Hepatocyte (in vitro differentiated cells): ENCODE measurements around the gene KCNQ2. TPM values are rescaled to one million over a fixed set of nuclear protein-coding genes. Genes with fewer than 3 reads are reported as not detected.

ENCODE experiments used
- DNase-seq: peaks from one replicate; pipeline ENCODE4 v3.0.0-alpha.2; 2016; ENCODE audit warnings: low spot score
- H2AFZ ChIP-seq: fragments of 200-600 bp; sonication (generic); 2 replicates; pipeline ENCODE4 v1.6.0; 2016; ENCODE audit warnings: antibody characterized with exemption, mild to moderate bottlenecking
- H3K27ac ChIP-seq: fragments of 200-600 bp; sonication (generic); 2 replicates; pipeline ENCODE4 v1.5.1; 2016; ENCODE audit warnings: mild to moderate bottlenecking
- H3K27me3 ChIP-seq: fragments of 200-600 bp; sonication (generic); 2 replicates; pipeline ENCODE4 v1.6.1; 2016
- H3K36me3 ChIP-seq: fragments of 200-600 bp; sonication (generic); replicated peaks from 2 replicates; pipeline ENCODE4 v1.5.1; 2016; ENCODE audit warnings: low read depth; ENCODE audit not compliant: insufficient read depth
- H3K4me1 ChIP-seq: fragments of 200-600 bp; sonication (generic); 2 replicates; pipeline ENCODE4 v1.5.1; 2016; ENCODE audit warnings: mild to moderate bottlenecking, moderate library complexity; ENCODE audit not compliant: insufficient read depth
- H3K4me2 ChIP-seq: fragments of 200-600 bp; sonication (generic); 2 replicates; pipeline ENCODE4 v1.6.0; 2016
- H3K4me3 ChIP-seq: fragments of 200-600 bp; sonication (generic); 2 replicates; pipeline ENCODE4 v1.5.1; 2016; ENCODE audit warnings: mild to moderate bottlenecking
- H3K79me2 ChIP-seq: fragments of 200-600 bp; sonication (generic); 2 replicates; pipeline ENCODE4 v1.6.0; 2017; ENCODE audit warnings: mild to moderate bottlenecking
- H3K9me2 ChIP-seq: fragments of 200-600 bp; sonication (generic); replicated peaks from 2 replicates; pipeline ENCODE4 v1.6.0; 2017; ENCODE audit warnings: mild to moderate bottlenecking; ENCODE audit not compliant: insufficient read depth
- H3K9me3 ChIP-seq: fragments of 200-600 bp; sonication (generic); 2 replicates; pipeline ENCODE4 v1.5.1; 2016; ENCODE audit warnings: low read depth, mild to moderate bottlenecking
- H4K20me1 ChIP-seq: fragments of 200-600 bp; sonication (generic); 2 replicates; pipeline ENCODE4 v1.6.0; 2016; ENCODE audit warnings: mild to moderate bottlenecking; ENCODE audit not compliant: insufficient read depth, poor library complexity, severe bottlenecking
- EZH2 ChIP-seq: fragments of 200-600 bp; sonication (generic); IDR thresholded peaks from 2 replicates; pipeline ENCODE4 v1.6.1; 2016; ENCODE audit warnings: antibody characterized with exemption, mild to moderate bottlenecking, borderline replicate concordance
- EZH2phosphoT487 ChIP-seq: fragments of 200-600 bp; sonication (generic); IDR thresholded peaks from one replicate; pipeline ENCODE4 v1.6.1; 2018; ENCODE audit warnings: antibody characterized with exemption, mild to moderate bottlenecking, low read depth, moderate library complexity; ENCODE audit not compliant: unreplicated experiment, severe bottlenecking
- WGBS: methylation state at CpG from one replicate; pipeline ENCODE4 v1.1.6; 2016; ENCODE audit warnings: low lambda C conversion rate; ENCODE audit errors: missing lambda C conversion rate; 5-methylcytosine and 5-hydroxymethylcytosine counted together
- polyA plus RNA-seq: library from polyadenylated mRNA; unstranded; fragments of >200 nt; fragmentation: Nextera tagmentation; extraction: Ambion mirVana; gene quantifications from 2 replicates; pipeline ENCODE4 v1.2.1, GENCODE V29; 2016
- total RNA-seq: library from RNA; depleted of rRNA; stranded (reverse); fragments of >200 nt; gene quantifications from 2 replicates; pipeline ENCODE4 v1.2.3, GENCODE V29; 2014
- TF ChIP-seq, protein P1 (sequence below): fragments of 200-600 bp; sonication (generic); IDR thresholded peaks from 2 replicates; pipeline ENCODE4 v1.5.1; 2016; ENCODE audit warnings: antibody characterized with exemption, mild to moderate bottlenecking; ENCODE audit not compliant: poor library complexity

Gene KCNQ2
- total and polyA plus RNA-seq, 2 experiments from 2014 or later, result 3.5 to 5.4 TPM

DNA sequence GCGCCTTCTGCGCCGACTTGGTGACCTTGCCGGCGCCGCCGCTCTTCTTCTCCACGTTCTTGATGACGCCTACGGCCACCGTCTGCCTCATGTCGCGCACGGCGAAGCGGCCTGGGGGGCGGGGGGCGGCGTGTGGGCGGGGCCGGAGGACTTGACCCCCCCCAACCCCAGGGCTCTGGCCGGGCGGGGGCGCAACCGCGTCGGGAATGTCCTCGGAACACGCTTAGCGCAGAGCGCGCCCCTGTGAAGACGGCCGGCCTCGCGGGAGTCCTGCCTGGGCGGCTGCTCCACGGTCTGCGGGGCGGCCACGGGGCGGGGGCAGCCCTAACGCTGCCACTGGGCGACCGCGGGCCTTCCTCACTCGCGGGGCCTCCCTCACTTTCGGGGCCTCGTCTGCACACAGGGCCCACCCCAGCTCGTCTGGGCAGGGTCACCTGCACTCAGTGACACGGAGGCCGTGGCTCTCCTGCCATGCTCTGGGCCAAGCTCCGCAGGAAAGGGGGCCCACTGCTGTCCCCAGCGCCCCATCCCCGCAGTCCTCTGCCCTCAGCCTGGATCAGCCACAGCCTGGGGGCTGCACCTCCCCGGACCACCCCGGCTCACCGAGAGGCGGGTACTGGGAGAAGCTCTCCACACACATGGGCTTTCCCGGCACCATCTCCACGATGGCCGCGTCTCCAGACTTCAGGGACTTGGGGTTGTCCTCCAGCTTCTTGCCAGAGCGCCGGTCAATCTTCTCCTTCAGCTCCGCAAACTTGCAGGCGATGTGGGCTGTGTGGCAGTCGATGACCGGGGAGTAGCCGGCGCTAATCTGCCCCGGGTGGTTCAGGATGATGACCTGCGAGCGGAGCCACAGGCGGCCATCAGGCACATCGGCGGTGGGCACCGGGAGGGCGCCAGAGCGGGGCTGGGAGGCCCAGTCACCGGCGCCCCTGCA lies 16.1 kb upstream of the KCNQ2 start:
- Histone ChIP-seq H3K36me3 (no peaks in the 10 kb centered on the region), H3K9me3 (no peaks in the 10 kb centered on the region), H3K27ac (no peak overlapping the region), H3K9me2 (no peaks in the 10 kb centered on the region), H3K27me3 (peaks cover 20% of the 10 kb centered on the region), H4K20me1 (no peaks in the 10 kb centered on the region), H3K4me3 (no peak overlapping the region), H3K4me1 (no peaks in the 10 kb centered on the region), H3K4me2 (peak overlapping the region; percentile 73), H2AFZ (no peak overlapping the region), H3K79me2 (no peaks in the 10 kb centered on the region)
- TF ChIP-seq EZH2phosphoT487 (no peak), EZH2 (no peak)
- TF ChIP-seq, protein P1, sequence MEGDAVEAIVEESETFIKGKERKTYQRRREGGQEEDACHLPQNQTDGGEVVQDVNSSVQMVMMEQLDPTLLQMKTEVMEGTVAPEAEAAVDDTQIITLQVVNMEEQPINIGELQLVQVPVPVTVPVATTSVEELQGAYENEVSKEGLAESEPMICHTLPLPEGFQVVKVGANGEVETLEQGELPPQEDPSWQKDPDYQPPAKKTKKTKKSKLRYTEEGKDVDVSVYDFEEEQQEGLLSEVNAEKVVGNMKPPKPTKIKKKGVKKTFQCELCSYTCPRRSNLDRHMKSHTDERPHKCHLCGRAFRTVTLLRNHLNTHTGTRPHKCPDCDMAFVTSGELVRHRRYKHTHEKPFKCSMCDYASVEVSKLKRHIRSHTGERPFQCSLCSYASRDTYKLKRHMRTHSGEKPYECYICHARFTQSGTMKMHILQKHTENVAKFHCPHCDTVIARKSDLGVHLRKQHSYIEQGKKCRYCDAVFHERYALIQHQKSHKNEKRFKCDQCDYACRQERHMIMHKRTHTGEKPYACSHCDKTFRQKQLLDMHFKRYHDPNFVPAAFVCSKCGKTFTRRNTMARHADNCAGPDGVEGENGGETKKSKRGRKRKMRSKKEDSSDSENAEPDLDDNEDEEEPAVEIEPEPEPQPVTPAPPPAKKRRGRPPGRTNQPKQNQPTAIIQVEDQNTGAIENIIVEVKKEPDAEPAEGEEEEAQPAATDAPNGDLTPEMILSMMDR, result no peak
- WGBS, result 37% methylated on average over 56 of the region's 83 CpGs
- no peak for DNase-seq

DNA sequence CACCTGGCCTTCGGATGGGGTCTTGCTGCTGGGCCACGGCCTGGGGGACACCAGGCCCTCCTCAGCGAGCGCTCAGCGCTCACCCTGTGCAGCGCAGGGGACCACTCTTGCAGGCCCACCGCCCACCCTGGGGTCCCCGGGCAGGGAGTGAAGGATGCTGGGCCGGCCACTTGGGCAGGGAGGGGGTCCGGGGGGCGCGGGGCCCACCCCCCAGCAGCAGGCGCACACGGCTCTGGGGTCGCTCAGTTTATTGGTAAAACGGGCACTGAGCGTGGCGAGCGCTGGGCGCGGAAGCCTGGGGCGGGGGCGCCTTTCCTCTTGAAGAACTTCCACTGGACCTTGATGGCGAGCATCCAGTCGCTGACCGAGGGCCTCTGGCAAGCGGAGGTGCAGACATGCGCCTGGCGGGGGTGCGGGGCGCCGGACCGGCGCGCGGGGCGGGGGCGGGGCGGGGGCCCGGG lies 15.4 kb upstream of the KCNQ2 start:
- Histone ChIP-seq H3K36me3 (no peaks in the 10 kb centered on the region), H3K9me3 (no peaks in the 10 kb centered on the region), H2AFZ (no peak overlapping the region), H3K9me2 (no peaks in the 10 kb centered on the region), H4K20me1 (no peaks in the 10 kb centered on the region), H3K4me3 (no peak overlapping the region), H3K4me2 (no peak overlapping the region), H3K4me1 (no peaks in the 10 kb centered on the region), H3K79me2 (no peaks in the 10 kb centered on the region), H3K27me3 (peaks cover 20% of the 10 kb centered on the region), H3K27ac (no peak overlapping the region)
- no peak for DNase-seq
- TF ChIP-seq, protein P1, result no peak
- TF ChIP-seq EZH2phosphoT487 (no peak), EZH2 (no peak)
- 56% methylated on average over 10 of the region's 40 CpGs for WGBS

DNA sequence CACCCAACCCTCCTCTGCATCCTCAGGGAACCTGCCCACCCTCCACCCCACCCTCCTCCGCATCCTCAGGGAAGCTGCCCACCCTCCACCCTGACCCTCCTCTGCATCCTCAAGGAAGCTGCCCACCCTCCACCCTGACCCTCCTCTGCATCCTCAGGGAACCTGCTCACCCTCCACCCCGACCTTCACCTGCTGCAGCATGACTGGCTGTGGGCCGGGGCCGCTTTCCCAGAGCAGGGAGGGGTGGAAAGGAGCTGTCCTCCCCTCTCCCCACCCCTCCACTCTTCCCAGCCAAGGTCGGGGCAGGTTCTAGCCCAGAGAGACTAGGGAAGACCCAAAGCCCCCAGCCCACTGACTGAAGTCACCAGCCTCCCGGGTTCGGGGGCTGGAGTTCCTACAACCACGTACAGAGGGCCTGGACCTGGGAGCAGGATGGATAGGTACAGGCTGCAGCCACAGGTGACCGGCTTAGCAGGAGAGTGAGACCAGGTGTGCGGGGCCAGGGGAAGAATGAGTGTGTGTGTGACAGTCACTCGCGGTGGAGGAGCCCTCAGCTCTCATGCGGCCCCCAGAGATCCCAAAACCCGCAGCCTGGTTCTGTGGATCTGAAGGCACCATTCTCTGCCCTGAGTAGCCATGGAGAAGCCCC lies 14.8 kb upstream of the KCNQ2 start:
- 64% methylated on average over 13 of the region's 14 CpGs for WGBS
- no peaks in the 10 kb centered on the region for H3K36me3 ChIP-seq
- H3K4me3 ChIP-seq, result no peak overlapping the region
- no peaks in the 10 kb centered on the region for H4K20me1 ChIP-seq
- no peaks in the 10 kb centered on the region for H3K4me1 ChIP-seq
- H3K4me2 ChIP-seq, result no peak overlapping the region
- H2AFZ ChIP-seq, result no peak overlapping the region
- H3K27me3 ChIP-seq, result peaks cover 20% of the 10 kb centered on the region
- no peak overlapping the region for H3K27ac ChIP-seq
- TF ChIP-seq, protein P1, result no peak
- no peak for TF ChIP-seq EZH2
- no peaks in the 10 kb centered on the region for H3K9me2 ChIP-seq
- no peak for DNase-seq
- H3K79me2 ChIP-seq, result no peaks in the 10 kb centered on the region
- no peaks in the 10 kb centered on the region for H3K9me3 ChIP-seq
